ENCODE data around the gene SLC10A7.

GRCh38 chr4:146443525-146443924 lies 78.2 kb downstream of the SLC10A7 start:
- TF ChIP-seq CTCF (IDR thresholded peaks at IDR 0.05) (no peak), POLR2A (IDR thresholded peaks at IDR 0.05) (no peak)

Measured in ovary (tissue), 3 donors.